D721Med (cell line): ENCODE data around the gene GLI3.

Experiments used
- DNase-seq: peaks from one replicate; pipeline ENCODE4 v3.0.0; 2011; ENCODE audit warnings: low spot score; ENCODE audit not compliant: insufficient read length
- FAIRE-seq: peaks from 2 replicates; lab custom pipeline; 2011; peaks lifted over from hg19 to GRCh38; lab: Jason Lieb, UNC
- TF ChIP-seq, protein P1 (sequence below): IDR thresholded peaks from 2 replicates; pipeline ENCODE4 v1.5.1; 2012; ENCODE audit warnings: mild to moderate bottlenecking, control low read depth; ENCODE audit not compliant: insufficient read depth; ENCODE audit errors: missing control alignments

GLI3 gene

DNA sequence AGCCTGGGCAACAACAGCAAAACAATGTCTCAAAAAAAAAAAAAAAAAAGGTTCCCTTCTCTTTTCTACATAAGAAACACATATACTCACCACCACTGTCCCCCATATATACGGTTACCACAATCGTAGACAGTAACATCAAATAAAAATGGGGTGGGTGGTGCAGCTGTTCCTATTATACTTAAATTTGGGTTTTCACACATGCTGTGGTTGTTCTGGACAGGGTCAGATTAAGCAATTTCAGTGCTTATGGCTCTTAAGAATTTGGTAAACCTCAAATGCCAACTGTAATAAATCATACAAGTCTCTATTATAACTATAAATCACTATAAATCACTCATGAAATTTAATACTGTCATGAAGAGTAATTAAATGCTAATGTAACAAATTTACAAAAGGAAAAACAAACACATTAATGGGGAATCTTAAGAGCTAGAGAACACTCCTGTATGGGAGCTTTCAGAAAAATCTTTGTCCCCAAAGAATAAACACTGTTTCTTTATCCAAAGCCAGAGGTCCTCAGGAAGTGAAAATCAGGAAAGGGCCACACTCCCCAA is 143.6 kb downstream of the GLI3 start:
- DNase-seq (no peak), FAIRE-seq (no peak)
- TF ChIP-seq, protein P1, sequence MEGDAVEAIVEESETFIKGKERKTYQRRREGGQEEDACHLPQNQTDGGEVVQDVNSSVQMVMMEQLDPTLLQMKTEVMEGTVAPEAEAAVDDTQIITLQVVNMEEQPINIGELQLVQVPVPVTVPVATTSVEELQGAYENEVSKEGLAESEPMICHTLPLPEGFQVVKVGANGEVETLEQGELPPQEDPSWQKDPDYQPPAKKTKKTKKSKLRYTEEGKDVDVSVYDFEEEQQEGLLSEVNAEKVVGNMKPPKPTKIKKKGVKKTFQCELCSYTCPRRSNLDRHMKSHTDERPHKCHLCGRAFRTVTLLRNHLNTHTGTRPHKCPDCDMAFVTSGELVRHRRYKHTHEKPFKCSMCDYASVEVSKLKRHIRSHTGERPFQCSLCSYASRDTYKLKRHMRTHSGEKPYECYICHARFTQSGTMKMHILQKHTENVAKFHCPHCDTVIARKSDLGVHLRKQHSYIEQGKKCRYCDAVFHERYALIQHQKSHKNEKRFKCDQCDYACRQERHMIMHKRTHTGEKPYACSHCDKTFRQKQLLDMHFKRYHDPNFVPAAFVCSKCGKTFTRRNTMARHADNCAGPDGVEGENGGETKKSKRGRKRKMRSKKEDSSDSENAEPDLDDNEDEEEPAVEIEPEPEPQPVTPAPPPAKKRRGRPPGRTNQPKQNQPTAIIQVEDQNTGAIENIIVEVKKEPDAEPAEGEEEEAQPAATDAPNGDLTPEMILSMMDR = no peak

DNA sequence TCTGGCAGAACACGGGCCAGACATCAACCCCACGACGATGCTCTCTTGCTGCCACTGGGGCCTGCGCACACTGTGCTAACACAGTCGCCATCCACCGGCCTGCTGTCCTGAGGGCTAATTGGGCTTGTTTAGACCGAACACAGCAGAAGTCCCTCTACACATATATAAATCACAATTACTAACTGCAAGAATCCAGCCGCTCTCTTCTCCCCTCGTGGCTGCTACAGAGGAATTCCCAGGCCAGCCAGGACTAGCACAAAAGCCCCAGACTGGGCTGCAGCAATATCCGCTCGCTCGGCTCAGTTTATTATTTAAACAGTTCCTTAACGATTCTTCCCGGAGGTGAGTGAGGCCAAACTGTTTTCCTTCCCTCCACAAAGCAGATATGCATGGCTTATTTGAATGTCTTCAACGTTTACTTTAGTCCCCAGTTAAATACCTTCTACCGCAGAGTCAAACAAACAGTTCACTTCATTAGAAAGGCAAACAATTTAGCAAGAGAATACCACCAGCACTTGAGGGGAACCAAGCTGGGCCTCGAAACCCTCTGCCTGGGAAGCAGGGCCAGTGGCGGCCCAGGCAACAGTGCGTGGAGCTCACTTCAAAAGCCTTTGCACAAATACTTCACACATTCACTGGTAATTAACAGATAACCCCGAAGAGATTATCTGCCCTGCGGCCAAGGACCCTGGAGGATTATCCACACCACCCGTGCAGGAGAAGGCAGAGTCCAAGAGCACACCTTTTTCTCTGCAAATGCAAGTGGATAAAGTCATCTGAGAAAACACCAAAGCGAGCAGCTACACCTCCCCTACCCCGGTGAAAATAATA is 145.3 kb downstream of the GLI3 start:
- FAIRE-seq (no peak), DNase-seq (no peak)
- TF ChIP-seq, protein P1 = no peak

DNA sequence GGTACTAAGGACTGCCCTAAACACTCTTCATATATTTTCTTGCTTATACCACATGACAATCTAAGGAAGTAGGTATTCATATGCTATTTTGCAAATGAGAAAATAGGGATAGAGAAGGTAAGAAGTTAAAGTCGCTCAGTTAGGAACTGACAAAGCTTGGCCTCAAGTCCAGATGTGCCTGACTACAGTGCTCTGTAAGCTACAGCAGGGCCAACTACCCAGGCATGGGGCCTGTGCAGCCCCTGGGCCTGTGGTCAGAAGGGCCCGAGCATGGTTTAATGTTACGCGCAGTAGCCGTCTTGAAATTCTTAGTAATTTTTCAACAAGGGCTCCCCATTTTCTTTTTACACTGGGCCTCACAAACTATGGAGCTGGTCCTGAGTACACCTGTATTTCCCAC is 146.2 kb downstream of the GLI3 start:
- TF ChIP-seq, protein P1 = no peak
- FAIRE-seq (no peak), DNase-seq (no peak)

DNA sequence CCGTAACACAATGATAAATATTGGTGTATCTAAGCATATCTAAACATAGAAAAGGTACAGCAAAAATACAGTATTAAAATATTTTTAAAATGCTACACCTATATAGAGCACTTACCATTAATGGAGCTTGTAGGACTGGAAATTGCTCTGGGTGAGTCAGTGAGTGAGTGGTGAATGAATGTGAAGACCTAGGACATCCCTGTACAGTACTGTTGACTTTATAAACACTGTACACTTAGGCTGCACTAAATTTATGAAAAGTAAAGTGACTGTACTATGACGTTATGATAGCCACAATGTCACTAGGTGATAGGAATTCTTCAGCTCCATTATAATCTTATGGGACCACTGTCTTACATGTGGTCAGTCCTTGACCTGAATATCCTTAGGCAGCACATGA is 147.0 kb downstream of the GLI3 start:
- no peak for FAIRE-seq
- TF ChIP-seq, protein P1 = no peak

DNA sequence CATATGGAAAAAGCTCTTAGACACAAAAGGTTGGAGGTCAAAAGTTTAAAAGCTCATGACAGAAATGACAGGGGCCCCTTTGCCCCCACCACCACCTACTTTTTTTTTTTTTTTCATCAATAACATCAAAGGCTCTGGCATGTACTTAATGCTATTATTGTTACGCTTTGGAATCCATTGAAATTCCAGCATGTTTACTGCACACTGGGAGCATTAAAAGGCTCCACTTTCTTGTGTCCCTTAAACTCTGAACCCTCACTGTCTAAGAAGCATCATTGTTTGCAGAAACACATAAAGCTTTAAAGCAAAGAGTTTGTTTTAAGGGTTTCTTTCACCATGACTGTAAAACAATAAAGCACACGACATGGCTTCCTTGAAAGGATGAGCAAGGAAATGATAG is 149.4 kb downstream of the GLI3 start:
- DNase-seq (no peak), FAIRE-seq (no peak)
- TF ChIP-seq, protein P1 = no peak

More for the DNA sequence above, 147.0 kb downstream of the GLI3 start:
- DNase-seq = no peak

DNA sequence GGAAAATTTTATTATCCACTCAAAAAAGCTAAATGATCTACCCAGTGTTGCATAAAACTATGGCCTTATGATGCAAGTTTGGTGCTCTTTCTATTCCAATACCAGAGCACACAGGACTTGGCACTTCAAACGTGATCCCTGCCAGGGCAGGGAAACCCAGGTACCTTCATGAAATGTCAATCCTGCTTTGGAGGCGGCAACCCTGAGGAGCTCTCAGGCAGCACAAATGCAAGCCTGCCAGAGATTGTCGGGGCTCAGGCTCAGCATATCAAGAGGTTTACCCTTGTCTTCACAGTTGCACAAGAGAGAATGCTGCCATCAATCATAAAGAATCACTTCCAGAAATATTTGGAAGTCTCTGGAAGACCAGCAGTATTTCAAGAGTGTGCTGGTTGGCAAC is 151.5 kb downstream of the GLI3 start:
- FAIRE-seq = no peak
- TF ChIP-seq, protein P1 = no peak
- DNase-seq = no peak

DNA sequence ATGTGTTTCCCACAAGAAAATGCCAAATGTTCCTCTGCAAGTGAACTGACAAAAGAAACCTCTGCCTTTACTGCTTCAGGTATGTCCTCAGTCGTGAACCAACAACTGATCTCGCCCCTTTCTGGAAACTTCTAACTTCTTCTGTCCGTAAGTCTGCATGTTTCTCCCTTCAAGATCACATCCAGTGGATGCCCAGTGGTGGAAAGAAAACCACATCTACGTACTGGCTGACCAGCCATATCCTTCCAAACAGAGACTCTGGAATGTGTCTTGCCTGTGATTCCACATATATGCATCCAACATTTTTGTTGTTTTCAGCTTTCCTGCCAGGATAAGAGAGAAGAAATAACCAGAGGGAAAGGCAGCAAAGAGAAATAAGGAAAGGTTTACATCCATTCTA is 152.7 kb downstream of the GLI3 start:
- FAIRE-seq (no peak), DNase-seq (no peak)
- TF ChIP-seq, protein P1 = no peak
